Measurements from ENCODE around the gene KCNH1. TPM values are rescaled to one million over a fixed set of nuclear protein-coding genes. Genes with fewer than 3 reads are reported as not detected.

KCNH1 gene
- polyA plus RNA-seq, 1 donor from 2014 or later = 3.9 TPM

- Histone ChIP-seq H3K4me2 (ENCODE audit: low read length) (no peak overlapping the region), H3K27me3 (ENCODE audit: insufficient read depth, low read depth, low read length) (no peaks in the 10 kb centered on the region), H3K9me2 (ENCODE audit: insufficient read depth, low read length) (no peaks in the 10 kb centered on the region), H3K9me3 (ENCODE audit: low read length) (peaks cover 3% of the 10 kb centered on the region), H3K9ac (ENCODE audit: low read length) (no peak overlapping the region), H3K4me3 (ENCODE audit: low read length) (no peak overlapping the region), H3K79me2 (replicated peaks; ENCODE audit: insufficient read depth, low read length) (no peaks in the 10 kb centered on the region), H3K36me3 (ENCODE audit: insufficient read depth, low read length) (no peaks in the 10 kb centered on the region), H4K20me1 (ENCODE audit: insufficient read depth) (no peaks in the 10 kb centered on the region), H3K27ac (ENCODE audit: low read length) (no peak overlapping the region), H3F3A (ENCODE audit: insufficient read depth, low read length, poor library complexity, severe bottlenecking) (no peaks in the 10 kb centered on the region), H2AFZ (ENCODE audit: low read depth, low read length) (no peak overlapping the region)
- TF ChIP-seq, protein P1, sequence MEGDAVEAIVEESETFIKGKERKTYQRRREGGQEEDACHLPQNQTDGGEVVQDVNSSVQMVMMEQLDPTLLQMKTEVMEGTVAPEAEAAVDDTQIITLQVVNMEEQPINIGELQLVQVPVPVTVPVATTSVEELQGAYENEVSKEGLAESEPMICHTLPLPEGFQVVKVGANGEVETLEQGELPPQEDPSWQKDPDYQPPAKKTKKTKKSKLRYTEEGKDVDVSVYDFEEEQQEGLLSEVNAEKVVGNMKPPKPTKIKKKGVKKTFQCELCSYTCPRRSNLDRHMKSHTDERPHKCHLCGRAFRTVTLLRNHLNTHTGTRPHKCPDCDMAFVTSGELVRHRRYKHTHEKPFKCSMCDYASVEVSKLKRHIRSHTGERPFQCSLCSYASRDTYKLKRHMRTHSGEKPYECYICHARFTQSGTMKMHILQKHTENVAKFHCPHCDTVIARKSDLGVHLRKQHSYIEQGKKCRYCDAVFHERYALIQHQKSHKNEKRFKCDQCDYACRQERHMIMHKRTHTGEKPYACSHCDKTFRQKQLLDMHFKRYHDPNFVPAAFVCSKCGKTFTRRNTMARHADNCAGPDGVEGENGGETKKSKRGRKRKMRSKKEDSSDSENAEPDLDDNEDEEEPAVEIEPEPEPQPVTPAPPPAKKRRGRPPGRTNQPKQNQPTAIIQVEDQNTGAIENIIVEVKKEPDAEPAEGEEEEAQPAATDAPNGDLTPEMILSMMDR (IDR thresholded peaks at IDR 0.05; ENCODE audit: poor library complexity, severe bottlenecking) = no peak
- TF ChIP-seq SMC3 (conservative IDR thresholded peaks at IDR 0.05; ENCODE audit: poor library complexity) = no peak
- TF ChIP-seq RAD21 (conservative IDR thresholded peaks at IDR 0.05) = no peak
- TF ChIP-seq MXI1 (conservative IDR thresholded peaks at IDR 0.05; ENCODE audit: poor library complexity, severe bottlenecking) = no peak
- no peak for TF ChIP-seq EP300 (conservative IDR thresholded peaks at IDR 0.05; ENCODE audit: poor library complexity, severe bottlenecking)
- no peak for TF ChIP-seq EZH2 (IDR thresholded peaks at IDR 0.05; ENCODE audit: borderline replicate concordance, insufficient read depth, low read length, poor library complexity, severe bottlenecking)
- TF ChIP-seq REST (IDR thresholded peaks at IDR 0.05; ENCODE audit: borderline replicate concordance) = no peak
- no peak for TF ChIP-seq TAF1 (IDR thresholded peaks at IDR 0.05; ENCODE audit: low read depth)
- TF ChIP-seq POLR2AphosphoS5 (IDR thresholded peaks at IDR 0.05) = no peak
Observed at GRCh38 chr1:211174375-211174774, 40.4 kb upstream of the KCNH1 start.

- no peaks in the 10 kb centered on the region for H3K36me3 ChIP-seq (ENCODE audit: insufficient read depth, low read length)
- no peaks in the 10 kb centered on the region for H3K79me2 ChIP-seq (replicated peaks; ENCODE audit: insufficient read depth, low read length)
- H3K4me3 ChIP-seq (ENCODE audit: low read length) = no peak overlapping the region
- no peaks in the 10 kb centered on the region for H3K9me2 ChIP-seq (ENCODE audit: insufficient read depth, low read length)
- no peak for TF ChIP-seq TAF1 (IDR thresholded peaks at IDR 0.05; ENCODE audit: low read depth)
- no peak overlapping the region for H3K27ac ChIP-seq (ENCODE audit: low read length)
- H3K9ac ChIP-seq (ENCODE audit: low read length) = no peak overlapping the region
- H2AFZ ChIP-seq (ENCODE audit: low read depth, low read length) = no peak overlapping the region
- no peaks in the 10 kb centered on the region for H3K27me3 ChIP-seq (ENCODE audit: insufficient read depth, low read depth, low read length)
- peaks cover 10% of the 10 kb centered on the region for H3K9me3 ChIP-seq (ENCODE audit: low read length)
- no peak overlapping the region for H3K4me2 ChIP-seq (ENCODE audit: low read length)
- no peaks in the 10 kb centered on the region for H4K20me1 ChIP-seq (ENCODE audit: insufficient read depth)
- H3F3A ChIP-seq (ENCODE audit: insufficient read depth, low read length, poor library complexity, severe bottlenecking) = no peaks in the 10 kb centered on the region
Observed at GRCh38 chr1:211172657-211173056, 38.7 kb upstream of the KCNH1 start.

DNA sequence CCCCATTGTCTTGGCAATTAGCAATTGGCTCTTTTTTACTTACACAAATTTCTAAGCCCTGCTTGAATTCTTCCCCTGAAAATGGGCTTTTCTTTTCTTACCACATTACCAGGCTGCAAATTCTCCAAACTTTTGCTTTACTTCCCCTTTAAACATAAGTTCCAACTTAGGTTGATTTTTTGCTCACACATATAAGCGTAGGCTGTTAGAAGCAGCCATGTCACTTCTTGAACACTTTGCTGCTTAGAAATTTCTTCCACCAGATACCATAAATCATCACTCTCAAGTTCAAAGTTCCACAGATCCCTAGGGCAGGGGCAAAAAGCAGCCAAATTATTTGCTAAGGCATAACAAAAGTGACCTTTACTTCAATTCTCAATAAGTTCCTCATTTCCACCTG, 35.4 kb upstream of the KCNH1 start:
- H3K9me3 ChIP-seq (ENCODE audit: low read length) = peaks cover 10% of the 10 kb centered on the region
- no peaks in the 10 kb centered on the region for H3K27me3 ChIP-seq (ENCODE audit: insufficient read depth, low read depth, low read length)
- H3K4me2 ChIP-seq (ENCODE audit: low read length) = no peak overlapping the region
- no peak overlapping the region for H3K4me3 ChIP-seq (ENCODE audit: low read length)
- H3K36me3 ChIP-seq (ENCODE audit: insufficient read depth, low read length) = no peaks in the 10 kb centered on the region
- H2AFZ ChIP-seq (ENCODE audit: low read depth, low read length) = no peak overlapping the region
- H3K9me2 ChIP-seq (ENCODE audit: insufficient read depth, low read length) = no peaks in the 10 kb centered on the region
- no peak overlapping the region for H3K9ac ChIP-seq (ENCODE audit: low read length)
- H3K79me2 ChIP-seq (replicated peaks; ENCODE audit: insufficient read depth, low read length) = no peaks in the 10 kb centered on the region
- no peak overlapping the region for H3K27ac ChIP-seq (ENCODE audit: low read length)
- TF ChIP-seq SMC3 (conservative IDR thresholded peaks at IDR 0.05; ENCODE audit: poor library complexity) = no peak
- TF ChIP-seq POLR2AphosphoS5 (IDR thresholded peaks at IDR 0.05) = no peak
- TF ChIP-seq EP300 (conservative IDR thresholded peaks at IDR 0.05; ENCODE audit: poor library complexity, severe bottlenecking) = no peak
- no peak for TF ChIP-seq TAF1 (IDR thresholded peaks at IDR 0.05; ENCODE audit: low read depth)
- TF ChIP-seq MXI1 (conservative IDR thresholded peaks at IDR 0.05; ENCODE audit: poor library complexity, severe bottlenecking) = no peak
- no peak for TF ChIP-seq REST (IDR thresholded peaks at IDR 0.05; ENCODE audit: borderline replicate concordance)
- no peak for TF ChIP-seq RAD21 (conservative IDR thresholded peaks at IDR 0.05)
- TF ChIP-seq, protein P1 (IDR thresholded peaks at IDR 0.05; ENCODE audit: poor library complexity, severe bottlenecking) = no peak
- no peak for TF ChIP-seq EZH2 (IDR thresholded peaks at IDR 0.05; ENCODE audit: borderline replicate concordance, insufficient read depth, low read length, poor library complexity, severe bottlenecking)
- no peaks in the 10 kb centered on the region for H3F3A ChIP-seq (ENCODE audit: insufficient read depth, low read length, poor library complexity, severe bottlenecking)
- H4K20me1 ChIP-seq (ENCODE audit: insufficient read depth) = no peaks in the 10 kb centered on the region

Measured in neural cell (in vitro differentiated cells).